HG03025 (cell line): ENCODE results near the gene NUP93.

ENCODE experiments used
- ATAC-seq: cut with Tn5 transposase; IDR thresholded peaks from one replicate; pipeline ENCODE4 v1.9.1; 2021; ENCODE audit warnings: mild to moderate bottlenecking, moderate library complexity; ENCODE audit not compliant: unreplicated experiment, low FRiP score

Gene NUP93

DNA sequence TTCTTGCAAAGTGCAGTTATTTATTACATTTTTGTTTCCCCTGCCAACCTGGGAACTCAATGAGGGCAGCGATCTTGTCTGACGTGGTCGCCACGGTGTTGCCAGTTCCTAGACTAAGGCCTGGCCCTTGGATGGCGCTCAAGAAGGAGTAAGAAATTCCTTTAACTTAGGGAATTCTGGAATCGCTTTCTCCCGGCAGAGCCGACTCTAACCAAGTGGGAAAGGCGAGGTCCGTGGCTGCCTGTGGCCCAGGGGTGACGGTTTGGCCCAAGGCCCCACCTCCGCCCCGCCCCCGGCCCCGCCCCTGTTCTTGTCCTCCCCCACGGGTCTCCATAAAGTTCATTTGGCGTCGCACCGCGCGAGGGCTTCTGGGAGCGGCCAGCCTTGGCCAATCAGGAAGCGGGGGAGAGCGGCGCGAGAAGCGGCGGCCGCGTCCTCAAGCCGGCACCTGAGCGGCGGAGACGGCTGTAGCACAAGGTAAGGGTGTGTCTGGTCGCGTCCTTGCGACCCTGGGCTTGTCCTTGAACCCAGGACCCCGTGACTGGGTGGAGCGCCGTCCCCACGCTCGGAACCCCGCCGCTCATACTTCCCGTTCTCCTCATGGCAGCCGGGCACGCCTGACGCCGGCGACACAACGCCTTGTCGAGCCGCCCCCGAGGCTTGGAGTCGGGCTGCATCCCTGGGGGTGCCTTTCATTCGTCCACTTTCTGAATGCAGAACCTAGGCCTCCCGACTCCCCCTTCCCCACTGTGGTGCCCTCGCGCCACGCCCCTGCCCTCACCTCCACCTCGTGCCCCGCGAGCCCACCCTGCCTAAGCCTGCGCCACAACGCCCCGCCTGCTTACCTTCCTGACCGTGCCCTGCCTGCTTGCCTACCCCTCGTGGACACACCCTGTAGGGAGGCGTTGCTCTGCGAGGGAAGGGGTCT, at the start of gene NUP93:
NUP93 (plus strand) TSS at position 395 of the 928 bp plus-strand sequence. CDS start 18,119 bp downstream, outside the sequence.
- peak; percentile 81 for ATAC-seq

- peak; percentile 92 for ATAC-seq
These were observed 47.8 kb upstream of the NUP93 start, which contains the start of gene MT1X for GRCh38 chr16:56681939-56682702. Gene MT1X, plus strand, starts transcription at chr16:56682470. Its CDS starts 71 bp downstream, at chr16:56682541.

DNA sequence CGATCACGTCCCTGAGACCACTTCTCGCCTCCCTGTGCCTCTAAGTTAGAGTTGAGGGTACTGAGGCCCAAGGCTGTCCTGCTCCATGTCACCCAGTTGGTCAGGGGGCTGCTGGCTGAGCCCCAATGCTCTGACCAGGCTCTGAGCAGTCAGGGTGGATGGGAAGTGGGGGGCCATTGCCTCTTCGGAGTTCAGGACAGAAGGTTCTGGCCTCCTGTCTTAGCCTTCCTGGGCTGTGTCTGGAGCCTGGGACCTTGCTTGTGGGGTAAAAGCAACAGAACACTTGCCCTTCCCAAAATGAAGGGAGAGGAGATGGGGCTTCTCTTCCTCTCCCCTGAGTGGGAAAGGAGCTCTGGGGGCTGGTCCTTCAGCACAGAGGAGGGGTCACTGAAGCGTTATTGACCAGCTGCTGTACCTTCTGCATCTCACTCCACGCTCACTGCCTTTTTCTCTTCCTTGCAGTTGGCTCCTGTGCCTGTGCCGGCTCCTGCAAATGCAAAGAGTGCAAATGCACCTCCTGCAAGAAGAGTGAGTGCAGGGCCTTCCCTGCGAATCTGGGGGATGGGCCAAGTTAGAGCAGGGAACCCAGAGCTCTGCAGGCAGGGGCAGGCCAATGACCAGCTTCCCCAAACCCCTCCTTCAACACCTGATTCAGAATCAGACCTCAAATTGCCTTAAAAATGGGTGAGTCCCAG, 47.1 kb upstream of the NUP93 start:
- no peak for ATAC-seq

GRCh38 chr16:56683424-56684172, 46.3 kb upstream of the NUP93 start:
- no peak for ATAC-seq

GRCh38 chr16:56684256-56684925, 45.5 kb upstream of the NUP93 start:
- ATAC-seq: no peak

DNA sequence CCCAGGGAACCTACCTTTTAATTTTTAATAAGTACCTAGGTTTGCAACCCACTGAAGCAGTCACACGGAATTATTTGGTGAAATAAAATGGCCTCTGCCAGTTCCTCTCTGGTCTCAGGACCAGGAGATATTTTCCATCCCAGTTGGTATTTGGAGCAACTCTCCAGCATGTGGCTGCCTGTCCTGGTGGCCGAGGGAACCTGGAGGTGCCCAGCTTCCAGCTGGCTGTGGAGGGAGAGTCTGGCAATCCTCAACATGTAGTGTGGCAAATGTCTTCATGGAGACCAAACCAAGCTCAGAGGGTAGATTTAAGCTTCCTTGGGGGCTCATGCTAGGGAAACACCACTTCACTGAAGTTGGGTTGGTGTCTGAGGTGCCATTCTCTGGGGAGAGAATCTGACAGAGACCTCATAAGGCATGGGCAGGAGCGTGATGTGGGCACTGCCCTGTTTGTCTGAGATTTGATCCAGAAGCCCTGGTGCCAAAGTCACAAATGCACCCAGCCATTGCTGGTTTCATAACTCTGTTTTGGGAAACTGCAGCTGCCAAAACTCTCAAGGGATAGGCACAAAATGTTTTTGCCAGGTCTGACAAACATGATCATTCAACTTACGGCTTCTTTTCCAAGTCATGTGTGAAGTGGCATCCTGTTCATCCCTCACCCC, 44.9 kb upstream of the NUP93 start:
- ATAC-seq: no peak

DNA sequence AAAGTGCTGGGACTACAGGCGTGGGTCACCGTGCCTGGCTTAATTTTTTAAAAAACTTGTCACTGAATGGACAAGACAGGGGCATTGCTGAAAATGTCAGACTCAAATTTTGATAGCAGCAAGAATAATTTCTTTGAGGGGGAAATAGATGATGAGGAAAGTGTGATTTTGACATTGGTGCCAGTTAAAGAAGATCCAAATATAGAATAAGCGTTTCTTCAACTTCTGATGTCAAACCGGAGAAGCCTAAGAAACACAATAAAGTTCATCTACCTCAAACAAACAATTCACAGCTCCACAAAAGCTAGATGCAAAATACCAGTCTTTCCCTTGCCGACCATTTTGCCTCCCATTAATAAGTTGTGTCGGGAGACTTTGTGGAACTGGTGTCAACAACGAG, 43.2 kb upstream of the NUP93 start:
- ATAC-seq: no peak

- no peak for ATAC-seq
These were observed 41.2 kb upstream of the NUP93 start for GRCh38 chr16:56688762-56689161.

DNA sequence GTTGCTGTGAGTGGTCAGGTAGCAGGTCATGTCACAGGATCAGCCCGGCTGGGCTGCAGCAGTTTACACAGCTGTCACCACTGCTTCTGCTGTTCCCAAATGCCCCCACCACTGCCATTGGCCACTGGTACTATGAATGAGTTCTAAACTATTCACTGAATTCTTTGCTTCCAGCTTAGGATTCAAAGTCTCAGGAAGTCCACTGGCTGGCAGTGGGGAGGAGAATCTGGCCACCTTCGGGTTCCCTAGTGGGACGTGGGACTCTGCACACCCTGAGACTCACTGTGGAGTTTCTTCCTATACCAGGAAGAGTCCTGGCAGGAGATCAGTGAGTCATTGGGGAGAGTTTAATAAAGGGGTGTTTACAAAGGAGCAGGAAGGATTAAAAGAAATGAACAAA, 40.8 kb upstream of the NUP93 start:
- ATAC-seq: no peak

DNA sequence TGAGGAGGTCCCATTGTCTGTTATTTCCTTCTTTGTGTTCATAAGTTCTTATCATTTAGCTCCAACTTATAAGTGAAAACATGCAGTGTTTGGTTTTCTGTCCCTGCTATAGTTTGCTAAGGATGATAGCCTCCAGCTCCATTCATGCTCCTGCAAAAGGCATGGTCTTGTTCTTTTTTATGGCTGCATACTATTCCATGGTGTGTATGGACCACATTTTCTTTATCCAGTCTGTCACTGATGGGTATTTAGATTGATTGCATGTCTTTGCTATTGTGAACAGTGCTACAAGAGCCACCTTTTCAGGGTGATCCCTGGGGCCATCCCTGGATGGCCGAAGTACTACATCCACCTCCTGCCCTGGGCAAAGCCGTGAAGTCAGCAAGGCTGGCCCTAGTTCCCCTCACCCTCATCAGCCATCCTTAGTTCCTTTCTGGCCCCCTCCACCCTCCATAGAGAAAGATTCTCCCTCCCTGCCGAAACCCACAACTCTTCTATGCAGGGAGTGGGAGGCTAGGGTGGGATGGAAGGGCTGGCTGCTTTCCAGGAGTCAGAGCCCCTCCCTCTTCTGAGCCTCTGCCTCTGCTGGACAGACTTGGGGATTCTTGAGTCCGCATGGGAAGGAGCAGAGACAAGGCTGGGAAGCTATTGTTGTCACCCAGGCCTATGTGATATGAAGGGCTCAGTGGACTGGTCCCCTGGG, 39.4 kb upstream of the NUP93 start:
- ATAC-seq: no peak

GRCh38 chr16:56691885-56692284, 38.0 kb upstream of the NUP93 start:
- ATAC-seq: no peak

GRCh38 chr16:56695246-56695645, 34.7 kb upstream of the NUP93 start:
- ATAC-seq: no peak

- ATAC-seq: no peak
These were observed 32.3 kb upstream of the NUP93 start for GRCh38 chr16:56697456-56698155.

- no peak for ATAC-seq
These were observed 29.7 kb upstream of the NUP93 start for GRCh38 chr16:56700195-56700594.

GRCh38 chr16:56700631-56701030, 29.3 kb upstream of the NUP93 start:
- no peak for ATAC-seq

DNA sequence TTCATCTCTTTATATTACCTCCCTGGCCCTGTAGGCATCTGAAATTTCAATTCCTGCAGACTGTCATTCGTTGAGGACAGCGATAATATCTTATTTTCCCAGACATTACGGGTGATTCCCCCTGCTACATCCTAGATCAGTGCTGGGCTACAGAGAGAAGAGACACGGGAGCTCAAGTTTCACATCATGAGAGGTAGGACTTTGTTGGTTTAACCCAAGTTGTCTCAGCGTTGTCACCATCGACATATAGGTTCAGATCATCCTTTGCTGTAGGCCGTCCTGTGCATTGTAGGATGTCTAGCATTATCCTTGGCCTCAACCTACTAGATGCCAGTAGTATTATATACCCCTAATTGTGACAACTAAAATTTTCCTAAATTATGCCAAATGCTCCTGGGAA, 28.4 kb upstream of the NUP93 start:
- ATAC-seq: no peak

DNA sequence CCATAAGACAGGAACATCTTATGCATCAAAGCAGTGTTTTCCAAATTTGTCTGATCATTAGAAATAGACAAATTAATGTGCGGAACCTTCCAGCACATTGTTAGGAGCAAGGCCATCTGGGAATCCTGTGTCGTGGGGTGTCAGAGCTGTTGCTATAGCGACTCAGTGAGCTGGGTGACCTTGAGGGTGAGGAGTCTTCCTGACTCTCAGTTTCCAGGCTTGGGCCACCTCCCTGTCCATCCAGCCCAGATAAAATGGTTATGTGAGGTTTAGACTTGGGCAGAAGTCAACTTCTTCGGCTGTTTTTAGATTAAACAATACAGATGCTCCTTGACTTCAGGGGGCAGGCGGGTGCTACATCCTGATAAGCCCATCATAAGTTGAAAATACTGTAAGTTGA, 27.1 kb upstream of the NUP93 start:
- no peak for ATAC-seq
